OCI-LY1 (cell line): ENCODE results near the gene TSPAN3.

Experiments
- H2AFZ ChIP-seq: fragments of 200-600 bp; sonication (generic), shearing (Covaris generic); 2 replicates; pipeline ENCODE4 v1.6.0; 2014; ENCODE audit warnings: antibody characterized with exemption, mild to moderate bottlenecking, low read length
- H3F3A ChIP-seq: fragments of 200-600 bp; sonication (generic), shearing (Covaris generic); 2 replicates; pipeline ENCODE4 v1.6.0; 2014; ENCODE audit warnings: mild to moderate bottlenecking, antibody characterized with exemption, low read length, moderate library complexity; ENCODE audit not compliant: insufficient read depth
- H3K27ac ChIP-seq: fragments of 200-600 bp; sonication (generic); 2 replicates; pipeline ENCODE4 v1.5.1; 2014; ENCODE audit warnings: low read length, mixed run types, mild to moderate bottlenecking, low read depth; ENCODE audit not compliant: poor library complexity, severe bottlenecking
- H3K27me3 ChIP-seq: fragments of 200-600 bp; sonication (generic); 2 replicates; pipeline ENCODE4 v1.6.0; 2014; ENCODE audit warnings: antibody characterized with exemption, mild to moderate bottlenecking, low read length, moderate library complexity; ENCODE audit not compliant: insufficient read depth
- H3K36me3 ChIP-seq: fragments of 200-600 bp; sonication (generic); 2 replicates; pipeline ENCODE4 v1.6.1; 2014; ENCODE audit warnings: mild to moderate bottlenecking, antibody characterized with exemption, low read length, moderate library complexity, mixed read lengths; ENCODE audit not compliant: insufficient read depth
- H3K4me1 ChIP-seq: fragments of 200-600 bp; sonication (generic); 2 replicates; pipeline ENCODE4 v1.5.1; 2014; ENCODE audit warnings: mild to moderate bottlenecking, low read length, moderate library complexity; ENCODE audit not compliant: insufficient read depth, severe bottlenecking
- H3K4me2 ChIP-seq: fragments of 200-600 bp; sonication (generic), shearing (Covaris generic); 2 replicates; pipeline ENCODE4 v1.6.1; 2014; ENCODE audit warnings: low read length
- H3K4me3 ChIP-seq: fragments of 200-600 bp; sonication (generic); 2 replicates; pipeline ENCODE4 v1.5.1; 2014; ENCODE audit warnings: low read length, low read depth, mild to moderate bottlenecking, mixed read lengths; ENCODE audit not compliant: poor library complexity, severe bottlenecking
- H3K79me2 ChIP-seq: fragments of 200-600 bp; shearing (Covaris generic); 2 replicates; pipeline ENCODE4 v1.6.1; 2016; ENCODE audit warnings: mixed run types, low read length, mixed read lengths; ENCODE audit not compliant: insufficient read depth
- H3K9ac ChIP-seq: fragments of 200-600 bp; sonication (generic), shearing (Covaris generic); 2 replicates; pipeline ENCODE4 v1.6.1; 2014; ENCODE audit warnings: mild to moderate bottlenecking, low read length, mixed read lengths
- H3K9me2 ChIP-seq: fragments of 200-600 bp; sonication (generic), shearing (Covaris generic); 2 replicates; pipeline ENCODE4 v1.6.1; 2014; ENCODE audit warnings: low read depth, mild to moderate bottlenecking, low read length, mixed read lengths
- H3K9me3 ChIP-seq: fragments of 200-600 bp; shearing (Covaris generic); 2 replicates; pipeline ENCODE4 v1.6.1; 2014; ENCODE audit warnings: low read length, mixed read lengths
- H4K20me1 ChIP-seq: fragments of 200-600 bp; sonication (generic), shearing (Covaris generic); 2 replicates; pipeline ENCODE4 v1.6.0; 2016; ENCODE audit warnings: mild to moderate bottlenecking, low read length; ENCODE audit not compliant: insufficient read depth
- CTCF ChIP-seq: fragments of 200-600 bp; sonication (generic), shearing (Covaris generic); IDR thresholded peaks from 2 replicates; pipeline ENCODE4 v1.5.1; 2017; ENCODE audit warnings: mild to moderate bottlenecking, antibody characterized with exemption, low read length, moderate library complexity, mixed read lengths
- EZH2 ChIP-seq: fragments of 200-600 bp; sonication (generic), shearing (Covaris generic); IDR thresholded peaks from 2 replicates; pipeline ENCODE4 v1.8.0; 2017; ENCODE audit warnings: borderline replicate concordance, mixed run types, mild to moderate bottlenecking, antibody characterized with exemption, low read length, moderate library complexity, mixed read lengths

Gene TSPAN3

DNA sequence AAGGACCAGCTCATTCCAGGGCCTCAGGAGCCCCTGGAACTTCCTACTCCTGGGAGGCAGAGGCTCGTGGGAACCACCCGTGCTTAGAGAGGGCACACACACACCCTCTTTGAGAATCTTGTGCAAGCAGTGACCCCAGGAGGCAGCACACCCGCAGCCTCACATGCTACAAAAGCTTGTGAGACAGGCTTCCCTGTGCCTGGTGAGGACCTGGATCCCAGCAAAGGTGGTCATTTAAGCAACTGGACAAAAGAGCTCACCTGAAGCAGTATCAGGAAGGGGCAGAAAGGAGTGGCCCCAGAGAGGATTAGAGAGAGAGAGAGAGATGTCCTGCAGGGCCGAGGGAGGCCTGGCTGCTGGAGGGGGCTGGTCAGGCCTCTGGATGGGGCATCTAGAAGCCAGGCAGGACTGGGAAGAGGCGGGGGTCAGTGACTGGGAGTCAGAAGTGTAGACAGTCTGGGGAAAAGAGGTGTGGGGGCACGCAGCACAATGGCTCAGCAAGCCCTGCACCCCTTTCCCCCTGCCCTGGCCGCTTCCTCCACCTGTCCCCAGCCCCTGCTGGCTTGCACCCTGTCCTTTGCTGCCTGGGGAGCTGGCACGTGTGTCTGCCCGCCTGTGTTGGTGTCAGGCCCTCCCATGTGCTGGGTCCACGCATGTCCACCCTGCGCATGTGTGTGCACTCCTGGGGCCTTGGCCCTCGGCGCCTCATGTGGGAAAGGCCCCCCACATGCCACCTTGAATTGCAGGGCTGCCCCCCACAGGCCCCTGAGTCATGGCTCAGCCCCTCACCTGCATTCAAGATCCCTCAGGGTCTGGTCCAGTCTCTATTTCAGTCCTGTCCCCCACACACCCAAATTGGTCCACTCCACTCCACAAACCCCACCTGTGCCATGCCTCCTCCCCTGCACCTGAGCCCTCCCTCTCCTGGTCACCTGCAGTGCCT lies 36.9 kb downstream of the TSPAN3 start:
- no peak overlapping the region for H3K27ac ChIP-seq
- no peaks in the 10 kb centered on the region for H3K27me3 ChIP-seq
- no peak overlapping the region for H2AFZ ChIP-seq
- H3K4me2 ChIP-seq, result no peak overlapping the region
- no peaks in the 10 kb centered on the region for H4K20me1 ChIP-seq
- 0 out of 2 replicates have a peak, but pooled peaks cover 4% of the 10 kb centered on the region for H3K36me3 ChIP-seq
- TF ChIP-seq CTCF, result no peak
- TF ChIP-seq EZH2, result no peak
- H3K9me2 ChIP-seq, result no peaks in the 10 kb centered on the region
- H3K4me3 ChIP-seq, result no peak overlapping the region
- no peaks in the 10 kb centered on the region for H3K79me2 ChIP-seq
- no peaks in the 10 kb centered on the region for H3F3A ChIP-seq
- H3K9ac ChIP-seq, result no peak overlapping the region
- no peaks in the 10 kb centered on the region for H3K9me3 ChIP-seq
- H3K4me1 ChIP-seq, result peaks cover 6% of the 10 kb centered on the region

DNA sequence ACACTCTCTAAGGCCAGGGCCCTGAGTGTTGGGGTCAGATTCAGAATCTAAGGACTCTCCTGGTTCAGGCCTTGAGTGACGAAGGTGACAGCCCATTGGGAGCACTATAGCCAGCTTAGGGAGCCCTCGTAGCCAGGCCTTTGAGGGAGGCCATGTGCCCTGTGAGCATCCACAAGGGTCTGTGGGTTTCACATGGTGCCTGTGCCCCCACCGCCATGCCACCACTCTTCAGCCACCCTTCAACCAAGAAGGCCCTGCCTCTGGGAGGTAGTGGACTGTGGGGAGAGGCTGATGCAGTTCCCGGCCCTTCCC lies 37.5 kb downstream of the TSPAN3 start:
- Histone ChIP-seq H3K4me2 (no peak overlapping the region), H2AFZ (no peak overlapping the region), H3K79me2 (no peaks in the 10 kb centered on the region), H3K36me3 (0 out of 2 replicates have a peak, but pooled peaks cover 4% of the 10 kb centered on the region), H3K9me2 (no peaks in the 10 kb centered on the region), H3K9ac (no peak overlapping the region), H3K4me1 (peaks cover 6% of the 10 kb centered on the region), H3K9me3 (no peaks in the 10 kb centered on the region), H3F3A (no peaks in the 10 kb centered on the region), H3K27me3 (no peaks in the 10 kb centered on the region), H3K4me3 (no peak overlapping the region), H4K20me1 (no peaks in the 10 kb centered on the region), H3K27ac (no peak overlapping the region)
- TF ChIP-seq CTCF, result no peak
- TF ChIP-seq EZH2, result no peak

DNA sequence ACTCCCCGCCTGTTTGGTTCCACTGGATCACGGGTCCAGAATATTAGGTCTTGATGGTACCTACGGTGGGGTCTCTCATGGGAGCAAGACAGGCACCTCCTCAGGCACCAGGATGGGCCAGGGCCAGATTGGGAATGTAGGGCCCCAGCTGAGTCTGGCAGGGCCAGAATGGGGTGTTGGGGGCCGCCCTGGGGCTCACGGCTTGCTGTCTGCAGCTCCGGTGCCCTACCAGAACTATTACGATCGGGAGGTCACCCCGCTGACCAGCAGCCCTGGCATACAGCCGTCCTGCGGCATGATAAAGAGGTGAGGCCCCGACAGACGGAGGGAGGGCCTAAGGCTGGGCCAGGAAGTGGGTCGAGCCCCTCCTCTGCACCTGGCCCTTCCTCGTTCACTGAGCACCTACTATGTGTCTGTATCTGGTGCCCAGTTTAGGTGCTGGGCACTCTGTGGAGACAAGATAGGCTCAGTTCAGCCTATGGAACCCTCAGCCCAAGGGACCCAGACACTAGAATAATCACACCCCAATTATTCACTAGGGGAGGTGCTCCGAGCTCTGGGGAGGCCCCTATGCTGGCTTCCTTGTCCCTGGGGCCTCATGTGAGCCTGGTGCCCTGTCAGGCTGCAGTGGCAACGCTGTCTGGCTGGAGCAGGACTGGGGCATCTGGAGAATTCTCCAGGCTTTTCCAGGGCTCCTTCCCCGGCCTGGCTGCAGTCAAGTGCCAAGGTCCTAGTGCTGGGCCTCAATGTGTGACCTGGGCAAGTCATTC lies 38.1 kb downstream of the TSPAN3 start:
- no peaks in the 10 kb centered on the region for H3K9me2 ChIP-seq
- H3K36me3 ChIP-seq, result 0 out of 2 replicates have a peak, but pooled peaks cover 4% of the 10 kb centered on the region
- no peak overlapping the region for H3K9ac ChIP-seq
- no peak overlapping the region for H3K4me3 ChIP-seq
- no peak overlapping the region for H3K27ac ChIP-seq
- no peaks in the 10 kb centered on the region for H4K20me1 ChIP-seq
- H3F3A ChIP-seq, result no peaks in the 10 kb centered on the region
- no peaks in the 10 kb centered on the region for H3K27me3 ChIP-seq
- H3K9me3 ChIP-seq, result no peaks in the 10 kb centered on the region
- H3K4me2 ChIP-seq, result no peak overlapping the region
- no peak overlapping the region for H2AFZ ChIP-seq
- TF ChIP-seq EZH2, result no peak
- no peak for TF ChIP-seq CTCF
- peaks cover 6% of the 10 kb centered on the region for H3K4me1 ChIP-seq
- H3K79me2 ChIP-seq, result no peaks in the 10 kb centered on the region
